AG04450 (cell line): ENCODE measurements around the gene PCLO. TPM values are rescaled to one million over a fixed set of nuclear protein-coding genes. Genes with fewer than 3 reads are reported as not detected.

Experiments
- CTCF ChIA-PET: fragments of 300-600, 350-600 bp; formaldehyde crosslinking; extraction: SDS; loops from one replicate; lab custom pipeline; 2022; ENCODE audit warnings: antibody characterized with exemption, inconsistent platforms; lab: Charles Lee
- POLR2A ChIA-PET: fragments of 350-600 bp; formaldehyde crosslinking; extraction: SDS; loops from one replicate; lab custom pipeline; 2021; ENCODE audit warnings: antibody characterized with exemption, inconsistent platforms; lab: Yijun Ruan, JAX
- DNase-seq: peaks from one replicate; pipeline ENCODE4 v3.0.0-alpha.2; 2011; ENCODE audit warnings: low read depth, low spot score
- H3K27ac ChIP-seq: one replicate; pipeline ENCODE4 v1.5.1; 2012; ENCODE audit warnings: low read depth, low read length, control low read depth
- H3K27me3 ChIP-seq: one replicate; pipeline ENCODE4 v1.6.0; 2012; ENCODE audit warnings: low read length; ENCODE audit not compliant: control insufficient read depth, insufficient read depth
- H3K4me3 ChIP-seq: 2 replicates; pipeline ENCODE4 v1.5.1; 2011; ENCODE audit warnings: mild to moderate bottlenecking, low read depth, low read length, control low read depth
- H3K9me3 ChIP-seq: 2 replicates; pipeline ENCODE4 v1.5.1; 2012; ENCODE audit warnings: low read length; ENCODE audit not compliant: control insufficient read depth, insufficient read depth
- polyA plus RNA-seq: library from polyadenylated mRNA; depleted of rRNA; stranded (reverse); fragments of >200 nt; gene quantifications from 2 replicates; pipeline ENCODE4 v1.2.3, GENCODE V29; 2011
- TF ChIP-seq, protein P1 (sequence below): IDR thresholded peaks from 2 replicates; pipeline ENCODE4 v1.5.1; 2011; ENCODE audit warnings: low read depth, low read length, control low read depth, inconsistent platforms

PCLO gene
- polyA plus RNA-seq, 1 experiment: 0.01 TPM

DNA sequence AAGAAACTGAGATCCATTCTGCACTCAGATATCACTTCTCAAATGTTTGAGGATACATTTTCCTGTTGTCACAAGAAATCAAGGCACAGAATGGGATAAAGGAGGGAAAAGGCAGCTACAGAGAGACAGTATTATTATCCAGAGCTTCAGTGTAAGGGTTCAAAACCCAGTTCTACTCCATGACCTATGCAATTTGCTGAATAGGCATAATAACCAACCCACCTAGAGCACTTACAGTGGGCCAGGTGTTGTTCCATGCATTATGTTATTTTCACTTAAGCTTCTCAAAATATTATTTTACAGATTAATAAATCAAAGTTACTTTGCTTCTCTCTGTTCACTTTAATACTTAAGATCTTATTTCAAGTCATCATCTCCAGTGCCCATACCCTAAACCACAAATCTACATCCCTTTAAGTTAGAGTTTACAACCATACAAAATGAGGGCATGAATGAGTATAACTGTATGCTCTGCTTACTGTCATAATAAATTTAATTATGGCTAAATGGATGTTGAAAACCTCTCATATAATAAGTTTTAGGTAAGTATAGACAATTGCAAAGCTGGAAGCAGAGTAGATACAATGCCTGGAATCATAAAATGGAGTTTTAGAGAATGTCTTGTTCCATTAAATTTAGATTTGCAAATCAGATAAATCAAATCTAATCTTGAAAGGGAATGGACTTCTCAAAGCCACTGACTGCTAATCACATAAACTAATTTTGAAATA is 28.1 kb upstream of the PCLO start:
- DNase-seq: no peak
- no peak overlapping the region for H3K27ac ChIP-seq
- ChIA-PET POLR2A (no interaction called here), CTCF (no interaction called here)
- TF ChIP-seq, protein P1, sequence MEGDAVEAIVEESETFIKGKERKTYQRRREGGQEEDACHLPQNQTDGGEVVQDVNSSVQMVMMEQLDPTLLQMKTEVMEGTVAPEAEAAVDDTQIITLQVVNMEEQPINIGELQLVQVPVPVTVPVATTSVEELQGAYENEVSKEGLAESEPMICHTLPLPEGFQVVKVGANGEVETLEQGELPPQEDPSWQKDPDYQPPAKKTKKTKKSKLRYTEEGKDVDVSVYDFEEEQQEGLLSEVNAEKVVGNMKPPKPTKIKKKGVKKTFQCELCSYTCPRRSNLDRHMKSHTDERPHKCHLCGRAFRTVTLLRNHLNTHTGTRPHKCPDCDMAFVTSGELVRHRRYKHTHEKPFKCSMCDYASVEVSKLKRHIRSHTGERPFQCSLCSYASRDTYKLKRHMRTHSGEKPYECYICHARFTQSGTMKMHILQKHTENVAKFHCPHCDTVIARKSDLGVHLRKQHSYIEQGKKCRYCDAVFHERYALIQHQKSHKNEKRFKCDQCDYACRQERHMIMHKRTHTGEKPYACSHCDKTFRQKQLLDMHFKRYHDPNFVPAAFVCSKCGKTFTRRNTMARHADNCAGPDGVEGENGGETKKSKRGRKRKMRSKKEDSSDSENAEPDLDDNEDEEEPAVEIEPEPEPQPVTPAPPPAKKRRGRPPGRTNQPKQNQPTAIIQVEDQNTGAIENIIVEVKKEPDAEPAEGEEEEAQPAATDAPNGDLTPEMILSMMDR: no peak
- no peaks in the 10 kb centered on the region for H3K27me3 ChIP-seq
- no peak overlapping the region for H3K4me3 ChIP-seq
- H3K9me3 ChIP-seq: no peaks in the 10 kb centered on the region

DNA sequence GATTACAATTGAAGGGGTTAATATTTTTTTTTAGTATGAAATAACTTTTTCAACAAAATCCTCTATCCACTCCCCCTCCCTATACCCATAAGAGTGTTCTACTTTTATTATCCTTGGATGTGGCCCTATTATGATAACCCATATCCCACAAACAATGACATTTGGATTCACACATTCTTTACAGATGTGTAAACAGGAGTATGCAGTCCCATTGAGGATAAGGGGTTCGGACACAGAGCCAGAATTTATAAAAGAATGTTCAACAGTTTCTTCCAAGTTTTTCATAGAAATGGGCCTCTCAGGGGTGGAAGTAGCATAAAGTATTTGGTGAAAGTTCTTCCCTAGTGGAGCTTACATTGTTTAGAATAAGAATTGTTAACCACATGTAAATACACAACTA is 16.1 kb upstream of the PCLO start:
- POLR2A ChIA-PET: no interaction called here
- no peak overlapping the region for H3K4me3 ChIP-seq
- TF ChIP-seq, protein P1: no peak
- no peaks in the 10 kb centered on the region for H3K9me3 ChIP-seq
- H3K27me3 ChIP-seq: no peaks in the 10 kb centered on the region
- CTCF ChIA-PET: no interaction called here
- no peak for DNase-seq
- H3K27ac ChIP-seq: no peak overlapping the region

DNA sequence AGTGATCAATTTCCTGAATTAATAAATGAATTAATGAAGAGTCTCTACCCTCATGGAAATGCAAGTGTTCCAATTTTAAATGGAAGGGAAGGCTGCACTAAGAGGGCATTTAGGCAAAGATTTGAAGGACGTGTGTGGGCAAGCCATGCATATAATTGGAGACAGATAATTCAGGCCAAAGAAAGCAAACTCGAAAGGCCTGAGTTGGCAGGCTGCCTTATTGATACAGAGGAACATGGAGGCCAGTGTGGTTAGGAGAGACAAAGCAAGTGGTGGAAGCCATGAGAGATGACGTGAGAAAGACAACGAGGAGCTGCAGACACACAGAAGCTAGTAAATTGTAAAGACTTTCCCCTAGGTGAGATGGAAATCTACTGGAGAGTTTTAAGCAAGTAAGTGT is 15.4 kb upstream of the PCLO start:
- no peak for DNase-seq
- CTCF ChIA-PET: no interaction called here
- TF ChIP-seq, protein P1: no peak
- H3K27ac ChIP-seq: no peak overlapping the region
- H3K27me3 ChIP-seq: no peaks in the 10 kb centered on the region
- H3K9me3 ChIP-seq: no peaks in the 10 kb centered on the region
- H3K4me3 ChIP-seq: no peak overlapping the region
- POLR2A ChIA-PET: no interaction called here

DNA sequence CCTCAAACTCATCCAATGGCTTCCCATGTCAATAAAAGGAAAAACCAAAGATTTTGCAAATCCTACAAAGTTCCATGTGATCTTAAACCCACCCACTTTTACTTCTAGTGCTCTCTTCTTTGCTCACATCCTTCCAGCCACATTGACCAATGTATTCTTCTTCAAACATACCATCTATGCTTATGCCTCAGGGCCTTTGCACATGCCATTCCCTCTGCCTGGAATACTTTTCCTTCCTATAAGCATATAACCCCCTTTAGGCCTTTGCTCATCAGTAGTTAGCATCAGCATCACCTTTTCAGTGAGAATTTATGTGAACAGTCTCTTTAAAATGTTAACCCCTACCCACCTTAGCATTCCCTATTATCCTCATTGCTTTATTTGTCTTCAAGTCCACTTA is 11.0 kb upstream of the PCLO start:
- ChIA-PET POLR2A (no interaction called here), CTCF (no interaction called here)
- DNase-seq: no peak
- Histone ChIP-seq H3K4me3 (no peak overlapping the region), H3K27ac (no peak overlapping the region), H3K27me3 (no peaks in the 10 kb centered on the region), H3K9me3 (no peaks in the 10 kb centered on the region)
- TF ChIP-seq, protein P1: no peak

DNA sequence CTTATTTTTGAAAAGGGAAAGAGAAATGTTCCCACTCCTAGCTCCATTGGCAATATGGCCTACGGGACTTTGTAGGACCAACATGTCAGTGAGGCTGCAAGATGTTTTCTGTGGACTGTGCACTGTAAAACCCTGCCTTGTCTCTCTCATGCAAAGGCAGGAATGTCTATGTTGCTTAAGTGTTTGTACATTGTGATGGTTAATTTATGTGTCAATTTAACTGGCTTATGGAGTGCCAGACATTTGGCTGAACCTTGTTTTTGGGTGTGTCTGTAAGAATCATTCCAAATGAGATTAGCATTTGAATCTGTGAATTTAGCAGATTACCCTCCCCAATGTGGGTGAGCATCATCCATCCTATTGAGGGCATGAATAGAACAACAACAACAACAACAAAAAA is 4.1 kb upstream of the PCLO start:
- ChIA-PET CTCF (no interaction called here), POLR2A (no interaction called here)
- H3K9me3 ChIP-seq: no peaks in the 10 kb centered on the region
- no peak for DNase-seq
- no peak overlapping the region for H3K4me3 ChIP-seq
- TF ChIP-seq, protein P1: no peak
- H3K27me3 ChIP-seq: peaks cover 4% of the 10 kb centered on the region
- no peak overlapping the region for H3K27ac ChIP-seq
